LNCaP clone FGC (cell line): ENCODE data around the gene RASAL3.

Experiments
- DNase-seq: peaks from one replicate; pipeline ENCODE4 v3.0.0-alpha.2; 2011; ENCODE audit warnings: low read depth
- H3K4me3 ChIP-seq: 2 replicates; pipeline ENCODE4 v1.5.1; 2011; ENCODE audit warnings: mild to moderate bottlenecking, low read depth, low read length, control low read depth
- CTCF ChIP-seq: IDR thresholded peaks from 2 replicates; pipeline ENCODE4 v1.5.1; 2012; ENCODE audit warnings: mild to moderate bottlenecking; ENCODE audit not compliant: control insufficient read depth, insufficient read depth; ENCODE audit errors: extremely low read depth

The RASAL3 gene

GRCh38 chr19:15429825-15430467 is 34.4 kb downstream of the RASAL3 start:
- no peak for TF ChIP-seq CTCF
- no peak for DNase-seq
- H3K4me3 ChIP-seq, result no peak overlapping the region

GRCh38 chr19:15428956-15429824 is 35.2 kb downstream of the RASAL3 start:
- H3K4me3 ChIP-seq, result no peak overlapping the region
- no peak for TF ChIP-seq CTCF
- DNase-seq, result no peak

- no peak overlapping the region for H3K4me3 ChIP-seq
- DNase-seq, result no peak
- TF ChIP-seq CTCF, result no peak
Measured at GRCh38 chr19:15427991-15428471, 36.3 kb downstream of the RASAL3 start.

GRCh38 chr19:15427350-15427700 is 37.0 kb downstream of the RASAL3 start:
- no peak for DNase-seq
- TF ChIP-seq CTCF, result no peak
- H3K4me3 ChIP-seq, result no peak overlapping the region

GRCh38 chr19:15426485-15427349 is 37.6 kb downstream of the RASAL3 start:
- no peak for DNase-seq
- TF ChIP-seq CTCF, result no peak
- H3K4me3 ChIP-seq, result no peak overlapping the region

- H3K4me3 ChIP-seq, result no peak overlapping the region
- DNase-seq, result no peak
- TF ChIP-seq CTCF, result no peak
Measured at GRCh38 chr19:15425321-15425950, 38.9 kb downstream of the RASAL3 start.
